A549 (cell line): ENCODE results near the gene CLDN6.

Experiments used
- CBX2 ChIP-seq: fragments of 200-600 bp; sonication (generic); IDR thresholded peaks from 2 replicates; pipeline ENCODE4 v1.6.1; 2016; ENCODE audit warnings: low read depth, mild to moderate bottlenecking, borderline replicate concordance
- ESRRA ChIP-seq: fragments of 150-350 bp; IDR thresholded peaks from 2 replicates; pipeline ENCODE4 v1.6.1; 2014; ENCODE audit warnings: mild to moderate bottlenecking, low read length, borderline replicate concordance
- NFE2L2 ChIP-seq: fragments of 150-350 bp; conservative IDR thresholded peaks from 2 replicates; pipeline ENCODE4 v1.6.1; 2014; ENCODE audit warnings: low read length
- POLR2A ChIP-seq: IDR thresholded peaks from 2 replicates; pipeline ENCODE4 v1.6.1; 2012; ENCODE audit warnings: mild to moderate bottlenecking, low read length
- POLR2AphosphoS2 ChIP-seq: conservative IDR thresholded peaks from 2 replicates; pipeline ENCODE4 v1.6.1; 2012; ENCODE audit warnings: low read length, improper control_type of control experiment, inconsistent platforms
- TF ChIP-seq, protein P1 (sequence below): fragments of >200 bp; sonication (Bioruptor Twin); formaldehyde crosslinking; IDR thresholded peaks from 3 replicates; pipeline ENCODE4 v1.5.1; 2016

GRCh38 chr16:3017794-3018506, at the start of gene CLDN6:
- TF ChIP-seq NFE2L2 (no peak), POLR2AphosphoS2 (no peak), ESRRA (no peak), POLR2A (no peak), CBX2 (no peak)
- TF ChIP-seq, protein P1, sequence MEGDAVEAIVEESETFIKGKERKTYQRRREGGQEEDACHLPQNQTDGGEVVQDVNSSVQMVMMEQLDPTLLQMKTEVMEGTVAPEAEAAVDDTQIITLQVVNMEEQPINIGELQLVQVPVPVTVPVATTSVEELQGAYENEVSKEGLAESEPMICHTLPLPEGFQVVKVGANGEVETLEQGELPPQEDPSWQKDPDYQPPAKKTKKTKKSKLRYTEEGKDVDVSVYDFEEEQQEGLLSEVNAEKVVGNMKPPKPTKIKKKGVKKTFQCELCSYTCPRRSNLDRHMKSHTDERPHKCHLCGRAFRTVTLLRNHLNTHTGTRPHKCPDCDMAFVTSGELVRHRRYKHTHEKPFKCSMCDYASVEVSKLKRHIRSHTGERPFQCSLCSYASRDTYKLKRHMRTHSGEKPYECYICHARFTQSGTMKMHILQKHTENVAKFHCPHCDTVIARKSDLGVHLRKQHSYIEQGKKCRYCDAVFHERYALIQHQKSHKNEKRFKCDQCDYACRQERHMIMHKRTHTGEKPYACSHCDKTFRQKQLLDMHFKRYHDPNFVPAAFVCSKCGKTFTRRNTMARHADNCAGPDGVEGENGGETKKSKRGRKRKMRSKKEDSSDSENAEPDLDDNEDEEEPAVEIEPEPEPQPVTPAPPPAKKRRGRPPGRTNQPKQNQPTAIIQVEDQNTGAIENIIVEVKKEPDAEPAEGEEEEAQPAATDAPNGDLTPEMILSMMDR, result no peak
